ACHN (cell line): ENCODE measurements around the gene CUL9.

Source experiments
- DNase-seq: peaks from one replicate; pipeline ENCODE4 v3.0.0-alpha.2; 2015
- in situ Hi-C: cut with HindIII; loops from 2 replicates; pipeline ENCODE4 v1.10.0; 2017; ENCODE audit warnings: low sequenced_read_pairs, low pct_ligation_motif_present, low pct_unique_long_range_greater_than_20kb

The CUL9 gene

GRCh38 chr6:43188426-43188825 is 6.4 kb downstream of the CUL9 start:
- DNase-seq: no peak
- in situ Hi-C loops: no loop called here

GRCh38 chr6:43189776-43190304 is 7.8 kb downstream of the CUL9 start:
- DNase-seq: no peak
- in situ Hi-C loops: no loop called here

- in situ Hi-C loops: no loop called here
Observed at GRCh38 chr6:43192911-43193310, 10.9 kb downstream of the CUL9 start.

GRCh38 chr6:43193929-43194328 is 11.9 kb downstream of the CUL9 start:
- in situ Hi-C loops: no loop called here
- DNase-seq: no peak

More at GRCh38 chr6:43192911-43193310, 10.9 kb downstream of the CUL9 start:
- no peak for DNase-seq

GRCh38 chr6:43196337-43196736 is 14.3 kb downstream of the CUL9 start:
- no peak for DNase-seq

GRCh38 chr6:43199912-43200311 is 17.9 kb downstream of the CUL9 start:
- DNase-seq: no peak

More at GRCh38 chr6:43196337-43196736, 14.3 kb downstream of the CUL9 start:
- in situ Hi-C loops: no loop called here

GRCh38 chr6:43200541-43200940 is 18.5 kb downstream of the CUL9 start:
- DNase-seq: no peak
- in situ Hi-C loops: no loop called here

More at GRCh38 chr6:43199912-43200311, 17.9 kb downstream of the CUL9 start:
- in situ Hi-C loops: no loop called here

- in situ Hi-C loops: no loop called here
- DNase-seq: no peak
Observed at GRCh38 chr6:43202451-43202850, 20.5 kb downstream of the CUL9 start.

- DNase-seq: no peak
- in situ Hi-C loops: no loop called here
Observed at GRCh38 chr6:43203029-43203717, 21.2 kb downstream of the CUL9 start.

GRCh38 chr6:43203718-43204095 is 21.7 kb downstream of the CUL9 start:
- in situ Hi-C loops: no loop called here

GRCh38 chr6:43204271-43205105 is 22.5 kb downstream of the CUL9 start:
- DNase-seq: no peak
- in situ Hi-C loops: no loop called here

More at GRCh38 chr6:43203718-43204095, 21.7 kb downstream of the CUL9 start:
- no peak for DNase-seq

- in situ Hi-C loops: no loop called here
- DNase-seq: no peak
Observed at GRCh38 chr6:43205849-43206248, 23.9 kb downstream of the CUL9 start.

- in situ Hi-C loops: no loop called here
- no peak for DNase-seq
Observed at GRCh38 chr6:43207286-43207685, 25.3 kb downstream of the CUL9 start.

- in situ Hi-C loops: no loop called here
- peak; percentile 8 for DNase-seq
Observed at GRCh38 chr6:43211955-43212354, 30.0 kb downstream of the CUL9 start.

GRCh38 chr6:43213431-43213830 is 31.4 kb downstream of the CUL9 start:
- in situ Hi-C loops: no loop called here
- no peak for DNase-seq

- DNase-seq: no peak
- in situ Hi-C loops: no loop called here
Observed at GRCh38 chr6:43215066-43215465, 33.1 kb downstream of the CUL9 start.

GRCh38 chr6:43216200-43216599 is 34.2 kb downstream of the CUL9 start:
- in situ Hi-C loops: no loop called here

GRCh38 chr6:43217351-43217750 is 35.4 kb downstream of the CUL9 start:
- in situ Hi-C loops: no loop called here
- DNase-seq: no peak

More at GRCh38 chr6:43216200-43216599, 34.2 kb downstream of the CUL9 start:
- no peak for DNase-seq

- in situ Hi-C loops: no loop called here
- DNase-seq: no peak
Observed at GRCh38 chr6:43219119-43219518, 37.1 kb downstream of the CUL9 start.
